ENCODE results near the gene CD164.

- no peak for TF ChIP-seq TAF1 (IDR thresholded peaks at IDR 0.05; ENCODE audit: borderline replicate concordance, insufficient read depth, low read length)
- TF ChIP-seq SIN3A (IDR thresholded peaks at IDR 0.05; ENCODE audit: borderline replicate concordance, insufficient read depth, low read length) = no peak
- no peak for TF ChIP-seq POLR2AphosphoS5 (IDR thresholded peaks at IDR 0.05; ENCODE audit: low read depth, low read length)
- TF ChIP-seq REST (IDR thresholded peaks at IDR 0.05; ENCODE audit: insufficient read depth in 1 of 2, low read depth in 2 of 2, low read length in 2 of 2) = no peak
Measured at GRCh38 chr6:109373762-109374161, 8.5 kb downstream of the CD164 start.
